Stimulated activated CD8-positive, alpha-beta memory T cell treated with anti-CD3 and anti-CD28 coated beads, Interleukin-7, amount 100 ng/mL, for 48 hours (primary cell): ENCODE results near the gene FAM3A.
A peak's percentile ranks its signal among the peaks of the same experiment; 100 is the strongest.
"Not testable (repeated sequence)": the region's sequence is repeated elsewhere in the genome, so short reads cannot be mapped to it uniquely, and the experiment has no call there.

Experiments used
- DNase-seq, 2 donors: peaks; one replicate each; pipeline ENCODE4 v3.0.0-alpha.2; 2020; ENCODE audit warnings: low read depth in 1 of 2; ENCODE audit errors: extremely low read depth in 1 of 2

Gene FAM3A

GRCh38 chrX:154515966-154516655 is at the start of gene FAM3A:
Gene FAM3A (minus strand): TSS chrX:154516232. CDS start chrX:154515772, 460 bp downstream.
- DNase-seq = peak; percentile 85 to 87

GRCh38 chrX:154562295-154562694 is 46.3 kb upstream of the FAM3A start:
- not testable (repeated sequence) for DNase-seq

- DNase-seq = not testable (repeated sequence)
Observed at GRCh38 chrX:154560326-154560725, 44.3 kb upstream of the FAM3A start.

GRCh38 chrX:154558896-154559295 is 42.9 kb upstream of the FAM3A start:
- not testable (repeated sequence) for DNase-seq

GRCh38 chrX:154558060-154558690 is 42.1 kb upstream of the FAM3A start:
- DNase-seq = not testable (repeated sequence)

- DNase-seq = not testable (repeated sequence)
Observed at GRCh38 chrX:154552112-154552806, 36.2 kb upstream of the FAM3A start.

- DNase-seq = no peak
Observed at GRCh38 chrX:154549766-154550165, 33.7 kb upstream of the FAM3A start.

- no peak for DNase-seq
Observed at GRCh38 chrX:154548028-154548316, 31.9 kb upstream of the FAM3A start.

GRCh38 chrX:154547245-154548027 is 31.4 kb upstream of the FAM3A start, which contains the start of gene IKBKG:
Gene IKBKG (plus strand): TSS chrX:154547620. CDS start chrX:154552003, 4,383 bp downstream.
- peak; percentile 75 for DNase-seq

- peak; percentile 55 to 66 for DNase-seq
Observed at GRCh38 chrX:154546354-154547244, 30.6 kb upstream of the FAM3A start, which contains the start of gene G6PD. Gene G6PD (minus strand): TSS chrX:154546846. CDS start chrX:154546155, 691 bp downstream.

- no peak for DNase-seq
Observed at GRCh38 chrX:154545673-154546274, 29.7 kb upstream of the FAM3A start.

- peak in 1 of 2 donors; percentile 24 for DNase-seq
Observed at GRCh38 chrX:154542723-154543424, 26.8 kb upstream of the FAM3A start.

GRCh38 chrX:154541896-154542722 is 26.1 kb upstream of the FAM3A start:
- DNase-seq = peak; percentile 24 to 35

GRCh38 chrX:154541589-154541895 is 25.5 kb upstream of the FAM3A start:
- no peak for DNase-seq

- no peak for DNase-seq
Observed at GRCh38 chrX:154540897-154541535, 25.0 kb upstream of the FAM3A start.

GRCh38 chrX:154540365-154540764 is 24.3 kb upstream of the FAM3A start:
- not testable (repeated sequence) for DNase-seq

GRCh38 chrX:154539077-154539476 is 23.0 kb upstream of the FAM3A start:
- DNase-seq = no peak

GRCh38 chrX:154535892-154536291 is 19.9 kb upstream of the FAM3A start:
- DNase-seq = no peak
